Left lung (tissue), 10 donors: ENCODE data around the gene HECTD3. TPM values are rescaled to one million over a fixed set of nuclear protein-coding genes. Genes with fewer than 3 reads are reported as not detected.

Experiments
- ATAC-seq: fragments of 200-7000 bp; cut with Tn5 transposase; one replicate; pipeline ENCODE4 v1.9.1; 2020; ENCODE audit warnings: moderate library complexity
- DNase-seq, 4 donors: peaks; one replicate each; pipeline ENCODE4 v3.0.0-alpha.2; 2013 to 2020
- H3K27ac ChIP-seq, 2 donors: fragments of 200-600 bp; sonication (generic) in 1 of 2; one replicate each; pipeline versions ENCODE4 v1.5.0 to v1.8.0; 2020 to 2021
- H3K27me3 ChIP-seq, 2 donors: fragments of 200-600 bp; sonication (generic) in 1 of 2; one replicate each; pipeline versions ENCODE4 v1.5.0 to v1.8.0; 2020 to 2021
- H3K36me3 ChIP-seq, 2 donors: fragments of 200-600 bp; sonication (generic) in 1 of 2; one replicate each; pipeline versions ENCODE4 v1.5.0 to v1.8.0; 2020 to 2021
- H3K4me1 ChIP-seq, 2 donors: fragments of 200-600 bp; one replicate each; pipeline ENCODE4 v1.8.0; 2021
- H3K4me3 ChIP-seq, 2 donors: fragments of 200-600 bp; sonication (generic) in 1 of 2; one replicate each; pipeline versions ENCODE4 v1.5.0 to v1.8.0; 2020 to 2021; ENCODE audit warnings: mild to moderate bottlenecking in 1 of 2
- H3K9me3 ChIP-seq, 2 donors: fragments of 200-600 bp; sonication (generic) in 1 of 2; one replicate each; pipeline versions ENCODE4 v1.5.0 to v1.8.0; 2020 to 2021
- CTCF ChIP-seq, 2 donors: fragments of 200-600 bp; sonication (generic) in 1 of 2; IDR thresholded peaks; one replicate each; pipeline versions ENCODE4 v1.5.0 to v1.8.0; 2021; ENCODE audit warnings: antibody characterized with exemption in 2 of 2
- intact Hi-C, 2 donors: fragments of 100-400 bp; cut with DNase I; formaldehyde crosslinking; loops; one replicate each; pipeline versions ENCODE4 v1.11.2 to v1.14.2; 2022
- polyA plus RNA-seq, 6 donors: library from polyadenylated mRNA; unstranded; fragments of 120-200 nt; gene quantifications; one replicate each; pipeline ENCODE4 v1.2.1, GENCODE V29; 2013; ENCODE audit not compliant: insufficient read length in 6 of 6
- total RNA-seq, 2 donors: library from RNA; stranded (reverse); fragmentation: NEBNext Ultra II Directional; extraction: Animal tissue kit (Norgen Biotek cat#: 25700); gene quantifications; one replicate each; pipeline ENCODE4 v1.2.1, GENCODE V29; 2021
- donor health status: DM: no; HTN: yes; CAD: no.
- donor health status: DM: no; HTN: no; CAD: no.

The HECTD3 gene
- total and polyA plus RNA-seq, 8 donors: 30.4 to 44.6 (median 33.6) TPM

DNA sequence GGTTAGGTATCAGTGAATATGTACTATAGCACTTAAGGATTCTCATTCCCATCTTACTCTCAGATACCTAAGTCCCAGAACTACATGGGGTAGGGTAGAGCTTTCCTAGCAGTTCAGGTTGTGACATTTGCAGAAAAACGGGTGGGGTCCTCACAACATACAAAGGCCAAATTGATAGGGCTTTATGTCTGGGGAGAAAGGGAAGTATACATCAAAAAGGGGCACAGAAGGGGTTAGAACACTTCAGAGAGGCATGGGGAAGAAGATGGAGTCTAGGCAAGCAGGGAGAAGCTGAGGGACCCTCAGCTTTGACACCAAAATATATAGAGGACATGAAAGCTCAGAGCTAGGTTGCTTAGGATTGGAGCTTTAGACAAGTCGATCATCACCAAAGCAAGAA lies 4.6 kb upstream of the HECTD3 start:
- intact Hi-C loops: loop anchor here in 1 of 2 donors (10.0 kb wide), 1 partner anchor 479 kb away; the partner anchor contains the start of gene TESK2
- Histone ChIP-seq H3K36me3 (peaks cover 0 to 22% of the 10 kb centered on the region in 2 donors), H3K27me3 (no peaks in the 10 kb centered on the region), H3K4me3 (no peak overlapping the region), H3K27ac (no peak overlapping the region), H3K9me3 (no peaks in the 10 kb centered on the region), H3K4me1 (peaks cover 12 to 35% of the 10 kb centered on the region in 2 donors)
- TF ChIP-seq CTCF (IDR thresholded peaks at IDR 0.05): no peak
- DNase-seq: no peak
- no peak for ATAC-seq

- peak overlapping the region in 1 of 2 donors; percentile 25 for H3K27ac ChIP-seq
- peaks cover 18 to 46% of the 10 kb centered on the region in 2 donors for H3K4me1 ChIP-seq
- peaks cover 0 to 25% of the 10 kb centered on the region in 2 donors for H3K36me3 ChIP-seq
- no peaks in the 10 kb centered on the region for H3K27me3 ChIP-seq
- peak; percentile 84 to 89 for TF ChIP-seq CTCF (IDR thresholded peaks at IDR 0.05)
- H3K9me3 ChIP-seq: no peaks in the 10 kb centered on the region
- ATAC-seq (peak; percentile 24), DNase-seq (peak in 3 of 4 donors; percentile 61 to 88 (median 73))
- intact Hi-C loops: loop anchor here in 1 of 2 donors (5.0 to 10.0 kb wide), 2 partner anchors 288 to 480 kb away; partner anchors contain the start of gene TESK2
- no peak overlapping the region for H3K4me3 ChIP-seq
These were observed 3.4 kb upstream of the HECTD3 start for GRCh38 chr1:45014321-45015028.

DNA sequence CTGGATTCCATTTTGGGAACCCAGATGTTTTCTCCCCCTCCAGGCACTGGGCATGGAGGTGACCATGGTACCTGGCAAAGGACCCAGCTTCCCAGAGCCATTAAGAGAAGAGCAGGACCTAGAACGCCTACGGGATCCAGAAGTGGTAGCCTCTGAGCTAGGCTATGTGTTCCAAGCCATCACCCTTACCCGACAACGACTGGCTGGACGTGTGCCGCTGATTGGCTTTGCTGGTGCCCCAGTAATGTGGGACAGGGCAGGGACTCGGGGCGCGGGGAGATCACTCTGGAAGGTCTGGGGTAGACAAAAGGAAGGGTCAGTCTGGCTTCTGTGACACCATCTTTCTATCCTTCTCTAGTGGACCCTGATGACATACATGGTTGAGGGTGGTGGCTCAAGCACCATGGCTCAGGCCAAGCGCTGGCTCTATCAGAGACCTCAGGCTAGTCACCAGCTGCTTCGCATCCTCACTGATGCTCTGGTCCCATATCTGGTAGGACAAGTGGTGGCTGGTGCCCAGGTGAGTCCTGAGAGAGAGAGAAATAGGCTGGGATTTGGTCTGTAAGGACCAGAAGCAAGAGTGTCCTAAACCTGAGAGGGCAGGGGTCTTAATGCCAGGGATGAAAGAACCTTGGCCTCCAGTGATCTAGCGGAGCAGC lies 2.6 kb upstream of the HECTD3 start:
- Histone ChIP-seq H3K27ac (peak overlapping the region in 1 of 2 donors; percentile 25), H3K9me3 (no peaks in the 10 kb centered on the region), H3K27me3 (no peaks in the 10 kb centered on the region), H3K36me3 (peaks cover 0 to 32% of the 10 kb centered on the region in 2 donors), H3K4me3 (no peak overlapping the region), H3K4me1 (peaks cover 18 to 52% of the 10 kb centered on the region in 2 donors)
- no peak for ATAC-seq
- intact Hi-C loops: loop anchor here in 1 of 2 donors (5.0 to 10.0 kb wide), 2 partner anchors 289 to 481 kb away; partner anchors contain the start of gene TESK2
- TF ChIP-seq CTCF (IDR thresholded peaks at IDR 0.05): no peak
- DNase-seq: no peak

DNA sequence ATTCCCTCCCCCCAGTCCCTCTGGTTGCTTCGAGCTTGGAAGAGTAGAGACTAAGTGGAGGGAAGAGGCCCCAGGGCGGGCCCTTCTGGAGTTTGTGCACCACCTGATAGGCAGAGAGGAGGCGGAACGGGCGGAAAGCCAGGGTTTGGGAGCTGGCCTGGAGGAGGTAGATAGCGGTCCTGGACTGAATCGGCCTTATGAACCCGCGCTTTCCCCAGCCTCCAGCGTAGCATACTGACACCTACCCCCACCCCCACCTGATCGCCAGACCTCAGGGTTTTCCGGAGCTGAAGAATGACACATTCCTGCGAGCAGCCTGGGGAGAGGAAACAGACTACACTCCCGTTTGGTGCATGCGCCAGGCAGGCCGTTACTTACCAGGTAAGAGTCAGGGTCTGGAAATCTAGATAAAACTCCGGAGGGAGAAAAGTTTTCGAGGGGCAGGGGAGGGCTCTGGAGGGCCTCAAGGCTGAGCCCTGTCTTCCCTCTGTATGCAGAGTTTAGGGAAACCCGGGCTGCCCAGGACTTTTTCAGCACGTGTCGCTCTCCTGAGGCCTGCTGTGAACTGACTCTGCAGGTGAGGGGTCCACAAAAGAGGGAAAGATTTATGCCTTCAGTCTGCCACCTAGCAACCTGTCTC lies 1.6 kb upstream of the HECTD3 start:
- ATAC-seq (peak; percentile 63), DNase-seq (peak in 3 of 4 donors; percentile 62 to 89 (median 81))
- H3K36me3 ChIP-seq: peaks cover 0 to 42% of the 10 kb centered on the region in 2 donors
- H3K4me1 ChIP-seq: peaks cover 18 to 52% of the 10 kb centered on the region in 2 donors
- peak overlapping the region; percentile 87 to 88 for H3K27ac ChIP-seq
- TF ChIP-seq CTCF (IDR thresholded peaks at IDR 0.05): no peak
- no peaks in the 10 kb centered on the region for H3K27me3 ChIP-seq
- no peaks in the 10 kb centered on the region for H3K9me3 ChIP-seq
- intact Hi-C loops: loop anchor here in 1 of 2 donors (5.0 to 10.0 kb wide), 2 partner anchors 290 to 482 kb away; partner anchors contain the start of gene TESK2
- H3K4me3 ChIP-seq: peak overlapping the region; percentile 64 to 86
